ENCODE measurements around the gene ARL5A.

DNA sequence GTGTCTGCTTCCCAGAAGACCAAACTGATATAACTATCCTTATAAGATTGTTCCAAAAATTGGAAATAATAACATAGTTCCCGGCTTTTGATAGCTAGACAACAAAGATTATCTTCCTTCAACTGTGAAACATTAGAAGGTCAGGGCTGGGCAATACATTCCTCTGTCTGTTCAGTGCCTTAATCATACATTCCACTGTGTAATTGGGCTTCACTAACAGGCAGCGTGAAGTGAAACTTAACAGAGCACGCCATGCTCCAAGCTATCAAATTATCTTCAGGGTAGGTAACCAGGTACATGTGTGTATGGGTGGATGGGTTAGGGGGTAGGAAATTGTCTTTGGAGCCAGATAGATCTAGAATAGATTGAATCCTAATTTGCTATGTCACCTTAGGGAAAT lies 23.5 kb upstream of the ARL5A start:
- TF ChIP-seq CTCF (conservative IDR thresholded peaks at IDR 0.05; ENCODE audit: low read depth, low read length) (no peak), EZH2 (IDR thresholded peaks at IDR 0.05; ENCODE audit: borderline replicate concordance, low read depth, low read length, poor library complexity, severe bottlenecking) (no peak)
